HepG2 (cell line): ENCODE results near the gene TBC1D22A. TPM values are rescaled to one million over a fixed set of nuclear protein-coding genes. Genes with fewer than 3 reads are reported as not detected.

ENCODE experiments used
- ATAC-seq: fragments of 200-7000 bp; cut with Tn5 transposase; 3 replicates; pipeline ENCODE4 v1.9.1; 2020; ENCODE audit warnings: mild to moderate bottlenecking, moderate library complexity
- BruUV-seq: library from RNA; stranded (reverse); fragments of 400-500 nt; replicated peaks from 2 replicates; lab custom pipeline; 2021; lab: Mats Ljungman, UMichigan
- CTCF ChIA-PET: fragments of 300-600 bp; formaldehyde crosslinking; extraction: SDS; loops from one replicate; lab custom pipeline; 2021; ENCODE audit warnings: low total read pairs, inconsistent platforms, low intra/inter-chr PET ratio; lab: Yijun Ruan, JAX
- POLR2A ChIA-PET: fragments of 350-600 bp; sonication (Branson Sonifier 250); formaldehyde crosslinking; loops from one replicate; lab custom pipeline; 2020; ENCODE audit warnings: antibody characterized with exemption, inconsistent platforms; lab: Yijun Ruan, JAX
- DNase-seq: peaks from one replicate; pipeline ENCODE4 v3.0.0-alpha.2; 2015; ENCODE audit warnings: low spot score
- FAIRE-seq: peaks from 3 replicates; lab custom pipeline; 2011; peaks lifted over from hg19 to GRCh38; lab: Jason Lieb, UNC
- H2AFZ ChIP-seq: one replicate; pipeline ENCODE4 v1.6.1; 2011; ENCODE audit warnings: low read length, inconsistent platforms
- H3K27ac ChIP-seq: fragments of 300-600 bp; 3 replicates; pipeline ENCODE4 v1.8.0; 2011; ENCODE audit warnings: mixed run types, mild to moderate bottlenecking, mixed read lengths, low read length, inconsistent platforms; ENCODE audit not compliant: insufficient read depth; ENCODE audit errors: extremely low read length
- H3K27me3 ChIP-seq, 2 experiments: fragments of 200-600 bp in 1 of 2; 2 replicates in 1 of 2; 3 replicates in 1 of 2; pipeline versions ENCODE4 v1.6.0 to v1.8.0; 2011; ENCODE audit warnings: low read length in 2 of 2, mild to moderate bottlenecking in 2 of 2, moderate library complexity in 2 of 2, inconsistent platforms in 1 of 2; ENCODE audit not compliant: insufficient read depth in 2 of 2, control insufficient read depth in 1 of 2
- H3K36me3 ChIP-seq, 2 experiments: fragments of 200-600 bp in 1 of 2; replicated peaks in 1 of 2; 2 replicates in 1 of 2; 3 replicates in 1 of 2; pipeline versions ENCODE4 v1.5.1 to v1.8.0; 2011; ENCODE audit warnings: low read length in 2 of 2, inconsistent platforms in 1 of 2; ENCODE audit not compliant: insufficient read depth in 2 of 2, control insufficient read depth in 1 of 2
- H3K4me1 ChIP-seq: 2 replicates; pipeline ENCODE4 v1.5.1; 2012; ENCODE audit warnings: low read length, inconsistent platforms; ENCODE audit not compliant: insufficient read depth
- H3K4me2 ChIP-seq: 2 replicates; pipeline ENCODE4 v1.6.0; 2011; ENCODE audit warnings: low read depth, low read length, inconsistent platforms
- H3K4me3 ChIP-seq, 3 experiments: fragments of 200-600 bp in 1 of 3; sonication (generic), shearing (Covaris generic) in 1 of 3; replicated peaks in 1 of 3; 2 replicates each; pipeline ENCODE4 v1.5.1; 2011 to 2016; ENCODE audit warnings: low read length in 3 of 3, inconsistent platforms in 2 of 3, low read depth in 2 of 3, mild to moderate bottlenecking in 2 of 3, control low read depth in 1 of 3, mixed read lengths in 1 of 3; ENCODE audit not compliant: insufficient read depth in 1 of 3
- H3K79me2 ChIP-seq: one replicate; pipeline ENCODE4 v1.6.1; 2011; ENCODE audit warnings: low read length, inconsistent platforms; ENCODE audit not compliant: insufficient read depth
- H3K9ac ChIP-seq: 2 replicates; pipeline ENCODE4 v1.6.0; 2011; ENCODE audit warnings: mild to moderate bottlenecking, low read depth, low read length, inconsistent platforms; ENCODE audit not compliant: insufficient read depth
- H3K9me3 ChIP-seq: 2 replicates; pipeline ENCODE4 v1.5.1; 2012; ENCODE audit warnings: mild to moderate bottlenecking, low read length
- H4K20me1 ChIP-seq: 2 replicates; pipeline ENCODE4 v1.6.0; 2011; ENCODE audit warnings: inconsistent platforms, mild to moderate bottlenecking, low read length, moderate library complexity; ENCODE audit not compliant: insufficient read depth
- BRCA1 ChIP-seq: sonication (generic); formaldehyde crosslinking; IDR thresholded peaks from 2 replicates; pipeline ENCODE4 v1.4.0; 2020; ENCODE audit warnings: missing genetic modification reagents
- ELF1 ChIP-seq: sonication (generic); formaldehyde crosslinking; IDR thresholded peaks from 2 replicates; pipeline ENCODE4 v1.4.0; 2020; ENCODE audit warnings: missing genetic modification reagents
- ETV6 ChIP-seq: sonication (generic); formaldehyde crosslinking; conservative IDR thresholded peaks from 2 replicates; pipeline ENCODE4 v1.4.0; 2020; ENCODE audit warnings: missing genetic modification reagents
- KDM5B ChIP-seq: sonication (generic); formaldehyde crosslinking; IDR thresholded peaks from 2 replicates; pipeline ENCODE4 v1.4.0; 2020; ENCODE audit warnings: missing genetic modification reagents, mild to moderate bottlenecking, borderline replicate concordance
- KMT2A ChIP-seq: sonication (generic); formaldehyde crosslinking; IDR thresholded peaks from 2 replicates; pipeline ENCODE4 v1.4.0; 2020; ENCODE audit warnings: missing genetic modification reagents
- NCOR1 ChIP-seq: fragments of 200-600 bp; sonication (generic); IDR thresholded peaks from 2 replicates; pipeline ENCODE4 v1.7.0; 2017; ENCODE audit warnings: antibody characterized with exemption, low read length, borderline replicate concordance
- NFIC ChIP-seq: IDR thresholded peaks from 2 replicates; pipeline ENCODE4 v1.6.1; 2012; ENCODE audit warnings: mild to moderate bottlenecking, low read length, inconsistent platforms
- PHF21A ChIP-seq: sonication (generic); formaldehyde crosslinking; IDR thresholded peaks from 2 replicates; pipeline ENCODE4 v1.5.0; 2020; ENCODE audit warnings: mild to moderate bottlenecking, missing genetic modification reagents
- RBM22 ChIP-seq: fragments of 200-400 bp; formaldehyde crosslinking; optimal IDR thresholded peaks from 2 replicates; pipeline ENCODE3; 2017; ENCODE audit warnings: mild to moderate bottlenecking, low read length, moderate library complexity
- TBL1XR1 ChIP-seq: fragments of 150-350 bp; IDR thresholded peaks from 2 replicates; pipeline ENCODE4 v1.6.1; 2014; ENCODE audit warnings: borderline replicate concordance, low read length; ENCODE audit not compliant: partially characterized antibody
- TOE1 ChIP-seq: sonication (generic); formaldehyde crosslinking; IDR thresholded peaks from 2 replicates; pipeline ENCODE4 v1.4.0; 2020; ENCODE audit warnings: mild to moderate bottlenecking, missing genetic modification reagents
- ZNF335 ChIP-seq: sonication (generic); formaldehyde crosslinking; IDR thresholded peaks from 2 replicates; pipeline ENCODE4 v1.4.0; 2020; ENCODE audit warnings: missing genetic modification reagents
- ZNF616 ChIP-seq: sonication (generic); formaldehyde crosslinking; IDR thresholded peaks from 2 replicates; pipeline ENCODE4 v1.5.0; 2020; ENCODE audit warnings: low read depth, mild to moderate bottlenecking, missing genetic modification reagents
- ZNF773 ChIP-seq: sonication (generic); formaldehyde crosslinking; IDR thresholded peaks from 2 replicates; pipeline ENCODE4 v1.4.0; 2020; ENCODE audit warnings: missing genetic modification reagents, borderline replicate concordance
- ZSCAN20 ChIP-seq: sonication (generic); formaldehyde crosslinking; IDR thresholded peaks from 2 replicates; pipeline ENCODE4 v1.4.0; 2020; ENCODE audit warnings: missing genetic modification reagents, mild to moderate bottlenecking, borderline replicate concordance
- WGBS: methylation state at CpG from one replicate; pipeline ENCODE4 v1.1.6; 2017; ENCODE audit warnings: low lambda C conversion rate; 5-methylcytosine and 5-hydroxymethylcytosine counted together
- in situ Hi-C: cut with HindIII; loops from 2 replicates; pipeline ENCODE4 v1.10.0; 2017; ENCODE audit warnings: low pct_unique_long_range_greater_than_20kb; ENCODE audit not compliant: extremely low pct_ligation_motif_present
- intact Hi-C: fragments of 100-400 bp; cut with micrococcal nuclease; formaldehyde crosslinking; loops from one replicate; pipeline ENCODE4 v1.10.0; 2022; ENCODE audit not compliant: unreplicated experiment
- polyA plus RNA-seq, 8 experiments: library from polyadenylated mRNA; depleted of rRNA in 3 of 8; stranded (reverse) in 7 of 8; unstranded in 1 of 8; fragments of >200 nt; fragmentation: Illumina TruSeq in 4 of 8; extraction: Trizol in 4 of 8; gene quantifications; 2 replicates each; pipeline versions ENCODE4 v1.2.1 to v1.2.3, GENCODE V29; 2011 to 2016; ENCODE audit warnings: low read depth in 4 of 8, missing spikeins in 1 of 8, mixed read lengths in 1 of 8; ENCODE audit not compliant: insufficient read depth in 1 of 8
- total RNA-seq, 5 experiments: library from RNA; depleted of rRNA; stranded (reverse); fragments of >200 nt; fragmentation: Illumina TruSeq; extraction: Trizol; gene quantifications; 2 replicates each; pipeline ENCODE4 v1.2.3, GENCODE V29; 2016; ENCODE audit warnings: low read depth in 1 of 5
- TF ChIP-seq, protein P1 (sequence below), 2 experiments: sonication (generic) in 1 of 2; formaldehyde crosslinking in 1 of 2; IDR thresholded peaks; 2 replicates each; pipeline versions ENCODE4 v1.4.0 to v1.6.1; 2018 to 2020; ENCODE audit warnings: missing genetic modification reagents in 2 of 2, borderline replicate concordance in 1 of 2, low read depth in 1 of 2, mild to moderate bottlenecking in 1 of 2, missing biosample characterization in 1 of 2
- TF ChIP-seq, protein P2 (sequence below): IDR thresholded peaks from 2 replicates; pipeline ENCODE4 v1.4.0; 2020; ENCODE audit warnings: mild to moderate bottlenecking, missing genetic modification reagents

Gene TBC1D22A
- total and polyA plus RNA-seq, 2 of the 13 experiments (the other 11 are each of a cell fraction or from before 2014, with no cell fraction given), result 17.3 to 18.0 TPM

DNA sequence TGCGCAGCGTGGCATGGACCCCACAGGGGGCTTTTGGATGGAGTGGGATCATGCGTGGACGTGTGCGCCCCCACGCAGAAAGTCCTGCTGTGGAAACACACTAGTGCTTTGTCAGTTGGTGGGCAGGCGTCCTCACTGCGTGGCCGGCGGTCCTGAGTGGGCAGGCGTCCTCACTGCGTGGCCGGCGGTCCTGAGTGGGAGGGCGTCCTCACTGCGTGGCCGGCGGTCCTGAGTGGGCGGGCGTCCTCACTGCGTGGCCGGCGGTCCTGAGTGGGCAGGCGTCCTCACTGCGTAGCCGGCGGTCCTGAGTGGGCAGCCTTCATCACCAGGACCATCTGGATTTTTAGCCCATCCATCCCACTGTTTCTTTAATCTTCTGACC lies 205.9 kb downstream of the TBC1D22A start (continued):
- TF ChIP-seq, protein P1, sequence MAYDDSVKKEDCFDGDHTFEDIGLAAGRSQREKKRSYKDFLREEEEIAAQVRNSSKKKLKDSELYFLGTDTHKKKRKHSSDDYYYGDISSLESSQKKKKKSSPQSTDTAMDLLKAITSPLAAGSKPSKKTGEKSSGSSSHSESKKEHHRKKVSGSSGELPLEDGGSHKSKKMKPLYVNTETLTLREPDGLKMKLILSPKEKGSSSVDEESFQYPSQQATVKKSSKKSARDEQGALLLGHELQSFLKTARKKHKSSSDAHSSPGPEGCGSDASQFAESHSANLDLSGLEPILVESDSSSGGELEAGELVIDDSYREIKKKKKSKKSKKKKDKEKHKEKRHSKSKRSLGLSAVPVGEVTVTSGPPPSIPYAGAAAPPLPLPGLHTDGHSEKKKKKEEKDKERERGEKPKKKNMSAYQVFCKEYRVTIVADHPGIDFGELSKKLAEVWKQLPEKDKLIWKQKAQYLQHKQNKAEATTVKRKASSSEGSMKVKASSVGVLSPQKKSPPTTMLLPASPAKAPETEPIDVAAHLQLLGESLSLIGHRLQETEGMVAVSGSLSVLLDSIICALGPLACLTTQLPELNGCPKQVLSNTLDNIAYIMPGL (CRISPR knock-in tag; IDR thresholded peaks at IDR 0.05; ENCODE audit: borderline replicate concordance in 1 of 2, low read depth in 1 of 2), result no peak
- no peak for TF ChIP-seq KDM5B (CRISPR knock-in tag)
- TF ChIP-seq ZNF773, result no peak
- no peak for TF ChIP-seq BRCA1 (CRISPR knock-in tag)
- no peak for TF ChIP-seq TOE1 (CRISPR knock-in tag)
- TF ChIP-seq NFIC, result no peak
- no peak for TF ChIP-seq KMT2A (CRISPR knock-in tag)
- TF ChIP-seq ELF1, result no peak
- TF ChIP-seq PHF21A (CRISPR knock-in tag), result no peak
- TF ChIP-seq ETV6 (CRISPR knock-in tag), result no peak
- TF ChIP-seq RBM22, result no peak
- TF ChIP-seq ZSCAN20, result no peak
- TF ChIP-seq ZNF335, result no peak
- TF ChIP-seq TBL1XR1, result no peak
- no peak for TF ChIP-seq NCOR1

DNA sequence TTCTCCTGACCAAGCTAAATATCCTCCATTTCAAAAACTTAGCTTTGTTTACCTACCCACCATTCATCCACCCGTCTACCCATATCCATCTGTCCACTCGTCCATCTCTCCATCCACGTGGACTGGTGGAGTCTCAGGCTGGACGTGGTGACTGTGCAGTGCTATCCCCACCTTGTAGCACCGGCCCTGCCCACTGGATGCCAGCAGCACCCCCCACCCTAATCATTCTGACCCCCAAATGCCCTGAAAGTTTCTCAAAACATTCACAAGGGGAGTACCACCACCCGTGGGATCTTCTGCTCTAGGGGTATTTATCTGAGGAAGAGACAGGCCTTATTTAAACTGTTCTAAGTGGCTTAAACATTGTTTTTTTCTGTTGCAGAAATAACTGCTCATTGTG lies 206.4 kb downstream of the TBC1D22A start:
- Histone ChIP-seq H3K27me3 (no peaks in the 10 kb centered on the region), H3K36me3 (peaks cover 0 to 1% of the 10 kb centered on the region in 2 experiments; a peak in 2 of 5 replicates), H2AFZ (no peak overlapping the region), H3K4me1 (peaks cover 13% of the 10 kb centered on the region), H3K9me3 (no peaks in the 10 kb centered on the region), H4K20me1 (peaks cover 2% of the 10 kb centered on the region; the same call in 1 of the 2 replicates), H3K9ac (no peak overlapping the region), H3K4me2 (no peak overlapping the region), H3K79me2 (no peaks in the 10 kb centered on the region), H3K4me3 (no peak overlapping the region), H3K27ac (no peak overlapping the region)
- no TSS peak for BruUV-seq
- ATAC-seq (no peak), FAIRE-seq (no peak), DNase-seq (no peak)
- in situ Hi-C loops (no loop called here), intact Hi-C loops (no loop called here)
- 94% methylated on average over 6 of the region's 6 CpGs for whole genome bisulfite sequencing
- CTCF ChIA-PET, result no interaction called here
- POLR2A ChIA-PET, result no interaction called here
- no peak for TF ChIP-seq ZNF616
- TF ChIP-seq, protein P2, sequence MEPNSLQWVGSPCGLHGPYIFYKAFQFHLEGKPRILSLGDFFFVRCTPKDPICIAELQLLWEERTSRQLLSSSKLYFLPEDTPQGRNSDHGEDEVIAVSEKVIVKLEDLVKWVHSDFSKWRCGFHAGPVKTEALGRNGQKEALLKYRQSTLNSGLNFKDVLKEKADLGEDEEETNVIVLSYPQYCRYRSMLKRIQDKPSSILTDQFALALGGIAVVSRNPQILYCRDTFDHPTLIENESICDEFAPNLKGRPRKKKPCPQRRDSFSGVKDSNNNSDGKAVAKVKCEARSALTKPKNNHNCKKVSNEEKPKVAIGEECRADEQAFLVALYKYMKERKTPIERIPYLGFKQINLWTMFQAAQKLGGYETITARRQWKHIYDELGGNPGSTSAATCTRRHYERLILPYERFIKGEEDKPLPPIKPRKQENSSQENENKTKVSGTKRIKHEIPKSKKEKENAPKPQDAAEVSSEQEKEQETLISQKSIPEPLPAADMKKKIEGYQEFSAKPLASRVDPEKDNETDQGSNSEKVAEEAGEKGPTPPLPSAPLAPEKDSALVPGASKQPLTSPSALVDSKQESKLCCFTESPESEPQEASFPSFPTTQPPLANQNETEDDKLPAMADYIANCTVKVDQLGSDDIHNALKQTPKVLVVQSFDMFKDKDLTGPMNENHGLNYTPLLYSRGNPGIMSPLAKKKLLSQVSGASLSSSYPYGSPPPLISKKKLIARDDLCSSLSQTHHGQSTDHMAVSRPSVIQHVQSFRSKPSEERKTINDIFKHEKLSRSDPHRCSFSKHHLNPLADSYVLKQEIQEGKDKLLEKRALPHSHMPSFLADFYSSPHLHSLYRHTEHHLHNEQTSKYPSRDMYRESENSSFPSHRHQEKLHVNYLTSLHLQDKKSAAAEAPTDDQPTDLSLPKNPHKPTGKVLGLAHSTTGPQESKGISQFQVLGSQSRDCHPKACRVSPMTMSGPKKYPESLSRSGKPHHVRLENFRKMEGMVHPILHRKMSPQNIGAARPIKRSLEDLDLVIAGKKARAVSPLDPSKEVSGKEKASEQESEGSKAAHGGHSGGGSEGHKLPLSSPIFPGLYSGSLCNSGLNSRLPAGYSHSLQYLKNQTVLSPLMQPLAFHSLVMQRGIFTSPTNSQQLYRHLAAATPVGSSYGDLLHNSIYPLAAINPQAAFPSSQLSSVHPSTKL (CRISPR knock-in tag), result no peak
